IMR-90 (cell line): ENCODE measurements around the gene PLA2G3.

Experiments used
- BHLHE40 ChIP-seq: fragments of 150-350 bp; IDR thresholded peaks from 2 replicates; pipeline ENCODE4 v1.6.1; 2016; ENCODE audit warnings: mild to moderate bottlenecking, low read depth, low read length
- CEBPB ChIP-seq: IDR thresholded peaks from 2 replicates; pipeline ENCODE4 v1.6.1; 2012; ENCODE audit warnings: low read depth, low read length, improper control_type of control experiment
- CHD1 ChIP-seq: IDR thresholded peaks from 2 replicates; pipeline ENCODE4 v1.6.1; 2012; ENCODE audit warnings: low read depth, low read length, improper control_type of control experiment
- CTCF ChIP-seq: conservative IDR thresholded peaks from 2 replicates; pipeline ENCODE4 v1.5.1; 2012; ENCODE audit warnings: mild to moderate bottlenecking, low read depth, low read length, improper control_type of control experiment
- MAZ ChIP-seq: IDR thresholded peaks from 2 replicates; pipeline ENCODE4 v1.6.1; 2012; ENCODE audit warnings: low read depth, mild to moderate bottlenecking, low read length, improper control_type of control experiment, moderate library complexity, borderline replicate concordance
- MXI1 ChIP-seq: IDR thresholded peaks from 2 replicates; pipeline ENCODE4 v1.6.1; 2012; ENCODE audit warnings: low read depth, mild to moderate bottlenecking, low read length, moderate library complexity, borderline replicate concordance
- POLR2A ChIP-seq: IDR thresholded peaks from 2 replicates; pipeline ENCODE4 v1.6.1; 2012; ENCODE audit warnings: mild to moderate bottlenecking, low read depth, low read length
- RAD21 ChIP-seq: IDR thresholded peaks from 2 replicates; pipeline ENCODE4 v1.6.1; 2012; ENCODE audit warnings: low read length, improper control_type of control experiment
- RCOR1 ChIP-seq: IDR thresholded peaks from 2 replicates; pipeline ENCODE4 v1.6.1; 2012; ENCODE audit warnings: mild to moderate bottlenecking, low read length, improper control_type of control experiment; ENCODE audit not compliant: insufficient replicate concordance
- RFX5 ChIP-seq: IDR thresholded peaks from 2 replicates; pipeline ENCODE4 v1.8.0; 2012; ENCODE audit warnings: low read depth, mild to moderate bottlenecking, low read length, moderate library complexity
- USF2 ChIP-seq: fragments of 150-350 bp; IDR thresholded peaks from 2 replicates; pipeline ENCODE4 v1.6.1; 2017; ENCODE audit warnings: mild to moderate bottlenecking, antibody characterized with exemption, low read length, low read depth
- TF ChIP-seq, protein P1 (sequence below): fragments of 150-350 bp; IDR thresholded peaks from 2 replicates; pipeline ENCODE4 v1.6.1; 2016; ENCODE audit warnings: low read depth, mild to moderate bottlenecking, low read length, moderate library complexity, borderline replicate concordance

DNA sequence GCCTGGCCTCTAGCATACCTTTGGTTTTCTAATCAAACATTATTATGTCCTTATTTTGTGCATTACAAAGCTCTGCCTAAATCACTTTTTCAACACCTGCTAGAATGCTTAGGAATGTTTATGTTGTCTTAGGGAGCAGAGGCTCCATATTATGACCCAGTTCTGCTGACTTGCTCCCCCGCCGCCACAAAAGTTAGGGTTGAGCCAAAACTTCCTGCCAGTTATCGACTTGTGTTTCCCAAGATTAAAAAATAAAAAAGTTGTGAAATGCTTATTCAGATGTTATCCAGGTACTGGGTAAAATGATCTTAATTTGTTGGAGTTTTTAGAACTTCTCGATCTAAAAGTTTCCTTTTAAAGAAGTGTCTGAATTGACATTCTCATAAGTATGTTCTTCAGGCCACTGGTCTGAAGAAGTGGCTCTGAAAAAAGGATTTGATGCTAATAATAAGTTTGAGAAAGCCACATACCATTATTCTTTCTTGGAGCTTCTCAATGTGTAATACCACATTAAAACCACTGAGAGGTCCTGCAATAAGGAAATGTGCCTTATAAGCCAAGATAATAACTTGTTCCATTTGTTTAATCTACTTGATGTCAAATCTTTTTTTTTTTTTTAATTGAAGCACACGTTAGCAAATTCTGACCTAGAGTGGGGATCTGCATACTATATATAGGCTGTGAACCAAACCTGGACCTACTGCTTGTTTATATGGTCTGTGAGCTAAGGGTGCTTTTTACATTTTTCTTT is 21.9 kb upstream of the PLA2G3 start:
- TF ChIP-seq CTCF: no peak
- no peak for TF ChIP-seq MXI1
- TF ChIP-seq POLR2A: no peak
- no peak for TF ChIP-seq USF2
- no peak for TF ChIP-seq CEBPB
- no peak for TF ChIP-seq RFX5
- TF ChIP-seq RAD21: 0 out of 2 replicates have a peak, but pooled peaks have one; percentile 12
- TF ChIP-seq, protein P1, sequence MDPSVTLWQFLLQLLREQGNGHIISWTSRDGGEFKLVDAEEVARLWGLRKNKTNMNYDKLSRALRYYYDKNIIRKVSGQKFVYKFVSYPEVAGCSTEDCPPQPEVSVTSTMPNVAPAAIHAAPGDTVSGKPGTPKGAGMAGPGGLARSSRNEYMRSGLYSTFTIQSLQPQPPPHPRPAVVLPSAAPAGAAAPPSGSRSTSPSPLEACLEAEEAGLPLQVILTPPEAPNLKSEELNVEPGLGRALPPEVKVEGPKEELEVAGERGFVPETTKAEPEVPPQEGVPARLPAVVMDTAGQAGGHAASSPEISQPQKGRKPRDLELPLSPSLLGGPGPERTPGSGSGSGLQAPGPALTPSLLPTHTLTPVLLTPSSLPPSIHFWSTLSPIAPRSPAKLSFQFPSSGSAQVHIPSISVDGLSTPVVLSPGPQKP: no peak
- TF ChIP-seq BHLHE40: no peak
- TF ChIP-seq MAZ: no peak
- no peak for TF ChIP-seq RCOR1
- TF ChIP-seq CHD1: no peak
